Measurements from ENCODE around the gene MRI1.
"Not testable (repeated sequence)": the region's sequence is repeated elsewhere in the genome, so short reads cannot be mapped to it uniquely, and the experiment has no call there.

Gene MRI1

DNA sequence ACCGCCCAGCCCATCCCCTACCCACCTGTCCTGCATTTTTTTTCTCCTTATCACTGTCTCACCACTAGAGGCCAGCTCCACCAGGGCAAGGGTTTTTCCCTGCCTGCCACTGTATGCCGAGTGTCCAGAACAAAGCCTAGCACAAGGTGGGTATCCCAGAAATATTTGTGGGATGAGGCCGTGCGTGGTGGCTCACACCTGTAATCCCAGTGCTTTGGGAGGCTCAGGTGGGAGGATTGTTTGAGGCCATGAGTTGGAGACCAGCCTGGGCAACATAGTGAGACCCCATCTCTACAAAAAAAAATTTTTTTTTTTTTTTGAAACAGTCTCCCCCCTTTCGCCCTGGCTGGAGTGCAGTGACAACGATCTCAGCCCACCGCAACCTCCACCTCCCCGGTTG, 2.9 kb upstream of the MRI1 start:
- DNase-seq (ENCODE audit: low spot score) = no peak

DNA sequence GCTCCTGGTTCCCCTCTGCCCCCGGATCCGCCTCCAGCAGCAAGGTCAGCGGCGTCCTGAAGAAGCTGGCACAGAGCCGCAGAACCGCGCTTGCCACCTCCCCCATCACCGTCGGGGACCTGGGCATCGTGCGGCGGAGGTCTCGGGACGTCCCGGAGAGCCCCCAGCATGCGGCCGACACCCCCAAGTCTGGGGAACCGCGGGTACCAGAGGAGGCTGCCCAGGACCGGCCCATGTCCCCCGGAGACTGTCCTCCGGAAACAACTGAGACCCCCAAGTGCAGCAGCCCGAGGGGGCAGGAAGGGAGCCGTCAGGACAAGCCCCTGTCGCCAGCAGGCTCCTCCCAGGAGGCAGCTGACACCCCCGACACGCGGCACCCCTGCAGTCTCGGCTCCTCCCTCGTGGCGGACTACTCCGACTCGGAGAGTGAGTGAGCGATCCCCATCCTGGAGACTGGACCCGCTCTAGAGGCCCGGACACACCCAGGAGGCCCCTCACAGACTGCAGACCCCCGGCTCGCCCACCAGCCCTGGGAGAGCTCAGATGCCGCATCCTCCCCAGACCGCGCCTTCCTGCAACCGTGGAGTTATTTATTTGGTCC, 1.6 kb upstream of the MRI1 start:
- DNase-seq (ENCODE audit: low spot score) = no peak

DNA sequence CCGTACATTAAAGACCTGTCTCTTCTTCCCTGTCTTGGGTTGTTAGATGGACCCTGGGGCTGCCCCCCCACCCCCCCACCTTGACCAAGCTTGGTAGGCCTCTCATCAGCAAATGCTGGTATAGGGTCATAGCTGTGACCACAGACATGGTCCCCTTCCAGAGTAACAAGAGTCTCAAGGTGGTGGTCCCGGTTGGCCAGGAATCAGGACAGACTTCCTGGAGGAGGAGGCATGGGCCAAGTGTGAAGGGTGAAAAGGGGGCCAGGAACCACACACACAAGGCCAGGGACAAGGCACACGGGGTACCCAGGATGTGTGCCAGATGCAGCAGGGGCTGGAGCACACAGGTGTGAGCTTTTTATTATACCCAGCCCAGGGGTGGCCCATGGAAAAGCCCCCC, 1.1 kb upstream of the MRI1 start:
- no peak for DNase-seq (ENCODE audit: low spot score)

DNA sequence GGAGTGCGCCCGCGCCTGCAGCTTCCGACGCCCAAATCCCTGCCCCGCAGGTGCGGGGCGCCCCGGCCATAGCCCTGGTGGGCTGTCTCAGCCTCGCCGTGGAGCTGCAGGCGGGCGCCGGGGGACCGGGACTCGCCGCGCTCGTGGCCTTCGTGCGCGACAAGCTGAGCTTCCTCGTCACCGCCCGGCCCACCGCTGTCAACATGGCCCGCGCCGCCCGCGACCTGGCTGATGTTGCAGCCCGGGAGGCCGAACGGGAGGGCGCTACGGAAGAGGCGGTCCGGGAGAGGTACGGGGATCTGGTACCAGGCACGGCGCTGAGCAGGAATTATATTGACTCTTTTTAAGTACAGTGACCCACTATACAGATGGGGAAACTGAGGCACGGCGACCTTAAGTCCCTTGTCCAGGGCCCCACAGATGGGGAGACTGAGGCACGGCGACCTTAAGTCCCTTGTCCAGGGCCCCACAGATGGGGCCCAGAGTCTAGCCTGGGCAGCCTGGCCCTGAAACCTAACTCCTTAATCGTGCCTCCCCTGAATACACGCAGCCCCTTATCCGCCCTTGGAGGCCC, 586 bp downstream of the MRI1 start:
- DNase-seq (ENCODE audit: low spot score) = no peak

DNA sequence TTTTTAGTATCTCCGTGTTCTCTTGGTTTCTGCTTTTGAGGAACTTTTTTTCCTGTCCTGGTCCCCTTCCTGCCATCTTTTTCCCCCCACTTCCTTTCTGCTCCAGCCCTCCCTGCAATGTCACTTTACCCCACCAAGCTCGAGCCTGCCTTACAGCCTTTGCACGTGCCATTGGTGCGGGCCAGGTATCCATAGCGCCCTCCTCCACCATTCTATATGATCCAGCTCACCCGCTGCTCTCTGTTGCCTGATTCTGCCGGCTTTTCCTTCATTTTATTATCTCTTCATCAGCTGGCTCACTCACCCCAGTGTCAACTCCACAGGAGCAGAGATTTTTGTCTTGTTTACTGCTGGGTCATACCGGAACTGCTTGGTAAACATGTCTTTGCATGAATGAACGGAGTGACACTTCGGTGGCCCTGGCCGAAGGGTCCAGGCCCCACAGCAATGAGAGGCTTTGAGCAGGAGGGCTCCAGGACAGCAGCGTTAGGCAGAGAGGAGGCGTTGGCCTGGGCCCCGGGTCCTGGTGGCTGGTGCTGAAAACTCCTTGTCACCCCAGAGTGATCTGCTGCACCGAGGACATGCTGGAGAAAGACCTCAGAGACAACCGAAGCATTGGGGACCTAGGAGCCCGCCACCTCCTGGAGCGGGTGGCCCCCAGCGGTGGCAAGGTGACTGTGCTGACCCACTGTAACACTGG, 1.2 kb downstream of the MRI1 start:
- DNase-seq (ENCODE audit: low spot score) = no peak

DNA sequence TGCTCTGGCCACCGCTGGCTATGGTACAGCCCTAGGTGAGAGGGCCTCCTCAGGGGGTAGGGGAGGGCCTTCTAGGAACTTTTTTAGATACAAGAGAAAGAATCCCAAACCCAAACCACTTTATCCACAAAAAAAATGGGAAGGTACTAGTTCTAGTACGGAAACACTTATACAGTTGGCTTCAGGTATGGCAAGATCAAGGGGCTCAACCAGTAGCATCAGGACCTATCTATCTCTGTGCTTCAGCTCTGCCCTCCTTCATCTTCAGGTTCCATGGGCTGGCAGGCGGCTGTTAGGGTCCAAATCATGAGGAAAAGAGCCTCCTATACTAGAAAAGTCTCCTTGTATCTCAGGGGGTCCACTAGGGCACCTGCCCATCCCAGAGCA, 1.8 kb downstream of the MRI1 start:
- no peak for DNase-seq (ENCODE audit: low spot score)

DNA sequence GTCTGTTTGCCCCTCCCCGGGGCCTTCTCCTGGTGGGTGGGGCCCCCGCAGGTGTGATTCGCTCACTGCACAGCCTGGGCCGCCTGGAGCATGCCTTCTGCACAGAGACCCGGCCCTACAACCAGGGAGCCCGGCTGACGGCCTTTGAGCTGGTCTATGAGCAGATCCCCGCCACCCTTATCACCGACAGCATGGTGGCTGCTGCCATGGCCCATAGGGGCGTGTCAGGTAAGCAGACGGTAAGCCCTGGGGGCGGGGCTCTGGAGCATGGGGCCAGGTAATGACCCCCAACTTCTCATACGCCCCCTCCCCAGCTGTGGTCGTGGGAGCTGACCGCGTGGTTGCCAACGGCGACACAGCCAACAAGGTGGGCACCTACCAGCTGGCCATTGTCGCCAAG, 4.2 kb downstream of the MRI1 start:
- no peak for DNase-seq (ENCODE audit: low spot score)

DNA sequence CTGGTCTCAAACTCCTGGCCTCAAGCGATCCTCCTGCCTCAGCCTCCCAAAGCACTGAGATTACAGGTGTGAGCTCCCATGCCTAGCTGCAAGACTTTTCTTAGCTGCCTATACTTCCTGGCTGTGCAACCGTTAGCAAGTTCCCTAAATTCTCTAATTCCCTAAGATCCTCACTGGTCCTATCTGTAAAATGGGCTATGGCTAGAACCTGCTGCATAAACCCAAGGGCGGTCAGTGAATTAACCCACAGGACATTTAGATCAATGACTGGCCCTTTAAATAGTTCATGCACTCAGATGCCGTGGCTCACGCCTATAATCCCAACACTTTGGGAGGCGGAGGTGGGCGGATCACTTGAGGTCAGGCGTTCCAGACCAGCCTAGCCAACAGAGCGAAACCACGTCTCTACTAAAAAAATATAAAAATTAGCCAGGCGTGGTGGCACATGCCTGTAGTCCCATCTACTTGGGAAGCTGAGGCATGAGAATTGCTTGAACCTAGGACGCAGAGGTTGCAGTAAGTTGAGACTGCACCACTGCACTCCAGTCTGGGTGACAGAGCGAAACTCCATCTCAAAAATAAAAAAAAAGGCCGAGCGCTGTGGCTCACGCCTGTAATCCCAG, 5.8 kb downstream of the MRI1 start:
- DNase-seq (ENCODE audit: low spot score) = no peak

DNA sequence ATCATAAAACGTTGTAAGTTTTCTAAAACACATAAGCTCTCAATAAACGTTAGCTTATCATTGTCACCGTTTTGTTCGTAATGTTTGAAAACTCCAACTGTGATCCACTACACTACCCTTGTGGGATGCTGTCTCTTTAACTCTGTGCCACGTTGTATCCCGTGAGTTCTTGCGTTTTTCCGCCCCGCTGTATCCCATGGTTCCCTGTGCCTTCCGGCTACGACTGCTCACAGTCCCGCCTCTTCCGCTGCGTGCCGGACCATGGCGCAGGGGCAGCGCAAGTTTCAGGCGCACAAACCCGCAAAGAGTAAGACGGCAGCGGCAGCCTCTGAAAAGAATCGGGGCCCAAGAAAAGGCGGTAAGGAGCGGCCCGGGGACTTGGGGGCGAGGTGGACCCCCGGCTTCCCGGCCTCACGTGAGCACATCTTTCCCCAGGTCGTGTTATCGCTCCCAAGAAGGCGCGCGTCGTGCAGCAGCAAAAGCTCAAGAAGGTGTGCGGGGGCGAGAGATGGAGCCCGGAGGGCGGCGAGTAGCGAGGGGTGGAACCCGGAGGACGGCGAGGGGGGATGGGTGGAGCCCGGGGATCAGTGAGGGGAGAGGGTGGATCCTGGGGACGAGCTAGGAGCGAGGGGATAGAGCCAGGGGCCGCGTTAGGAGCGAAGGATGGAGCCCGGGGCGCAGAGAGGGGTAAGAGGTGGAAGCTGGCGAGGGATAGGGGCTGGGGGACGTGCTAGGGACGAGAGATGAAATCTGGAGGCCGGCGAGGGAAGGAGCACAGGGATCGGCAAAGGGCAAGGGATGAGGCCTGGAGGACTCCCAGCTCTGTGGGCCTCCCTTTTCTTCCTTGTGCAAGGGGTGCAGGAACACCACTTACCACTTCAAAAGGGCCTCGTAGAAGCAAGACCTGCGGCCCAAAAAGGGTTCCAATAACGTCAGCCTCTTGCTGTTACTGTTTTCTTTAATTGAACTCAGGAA, 10.2 kb downstream of the MRI1 start, which contains the start of gene C19orf53:
Gene C19orf53 (plus strand): TSS at position 240 of the 975 bp plus-strand sequence. CDS start 22 bp downstream, at position 262.
- DNase-seq (ENCODE audit: low spot score) = peak; percentile 90

DNA sequence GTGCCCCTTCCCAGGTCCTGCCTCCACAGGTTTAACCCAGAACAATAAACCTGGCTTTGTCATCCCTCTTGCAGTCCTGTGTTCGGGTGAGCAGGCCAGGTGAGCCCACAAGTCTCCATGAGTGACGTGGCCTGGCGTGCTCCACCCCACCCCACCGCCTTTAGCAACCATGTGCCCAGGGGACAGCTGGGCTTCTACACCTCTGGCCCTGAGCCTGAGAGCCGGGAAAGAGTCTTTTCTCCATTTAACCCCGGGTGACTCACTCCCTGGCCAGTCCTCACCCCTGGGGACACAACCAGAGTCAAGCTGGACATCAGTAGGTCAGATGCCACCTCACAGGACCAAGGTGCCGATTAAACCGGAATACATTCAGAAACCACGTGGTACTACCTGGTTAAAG, 14.1 kb downstream of the MRI1 start:
- no peak for DNase-seq (ENCODE audit: low spot score)

DNA sequence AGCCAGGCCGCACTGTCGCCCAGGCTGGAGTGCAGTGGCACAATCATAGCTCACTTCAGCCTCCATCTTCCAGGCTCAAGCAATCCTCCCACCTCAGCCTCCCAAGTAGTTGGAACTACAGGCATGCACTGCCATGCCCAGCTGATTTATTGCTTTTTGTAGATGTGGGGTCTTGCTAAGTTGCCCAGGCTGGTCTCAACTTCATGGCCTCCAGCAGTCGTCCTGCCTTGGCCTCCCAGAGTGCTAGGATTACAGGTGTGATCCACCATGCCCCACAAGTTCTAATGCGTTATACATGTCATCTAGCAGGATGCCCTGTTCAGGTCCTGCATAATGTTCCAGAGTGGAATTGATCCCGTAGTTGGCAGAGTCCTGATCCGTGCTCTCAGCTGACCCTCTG, 14.5 kb downstream of the MRI1 start:
- no peak for DNase-seq (ENCODE audit: low spot score)

DNA sequence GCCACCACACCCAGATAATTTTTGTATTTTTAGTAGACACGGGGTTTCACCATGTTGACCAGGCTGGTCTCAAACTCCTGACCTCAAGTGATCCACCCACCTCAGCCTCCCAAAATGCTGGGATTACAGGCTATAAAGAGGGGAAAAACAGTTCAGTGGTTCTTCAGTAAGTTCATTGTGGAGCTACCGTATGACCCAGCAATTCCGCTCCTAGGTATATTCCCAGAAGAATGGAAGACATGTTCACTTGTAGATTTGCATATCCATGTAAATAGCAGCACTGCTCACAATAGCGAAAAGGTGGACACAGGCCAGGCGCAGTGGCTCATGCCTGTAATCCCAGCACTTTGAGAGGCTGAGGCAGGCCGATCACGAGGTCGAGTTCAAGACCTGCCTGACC, 15.5 kb downstream of the MRI1 start:
- not testable (repeated sequence) for DNase-seq (ENCODE audit: low spot score)

DNA sequence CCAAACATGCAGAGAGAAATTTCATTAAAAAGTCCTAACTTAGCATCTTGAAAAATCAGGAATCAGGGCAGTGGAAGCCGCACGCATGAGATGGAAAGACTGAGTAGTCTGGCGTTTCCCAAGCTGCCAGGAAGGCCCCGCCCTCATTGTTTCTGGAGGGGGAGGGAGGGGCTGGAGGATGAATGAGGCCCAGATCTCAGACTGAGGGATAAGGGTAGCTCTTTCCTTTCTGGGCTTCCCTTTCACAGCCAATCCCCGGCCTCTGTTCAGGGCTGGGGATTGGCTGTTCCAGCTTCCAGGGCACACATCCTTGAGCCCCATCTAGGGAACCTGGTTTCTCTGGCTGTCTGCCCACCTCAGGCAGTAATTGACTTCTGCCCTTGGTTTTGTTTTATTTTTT, 17.2 kb downstream of the MRI1 start:
- DNase-seq (ENCODE audit: low spot score) = no peak

DNA sequence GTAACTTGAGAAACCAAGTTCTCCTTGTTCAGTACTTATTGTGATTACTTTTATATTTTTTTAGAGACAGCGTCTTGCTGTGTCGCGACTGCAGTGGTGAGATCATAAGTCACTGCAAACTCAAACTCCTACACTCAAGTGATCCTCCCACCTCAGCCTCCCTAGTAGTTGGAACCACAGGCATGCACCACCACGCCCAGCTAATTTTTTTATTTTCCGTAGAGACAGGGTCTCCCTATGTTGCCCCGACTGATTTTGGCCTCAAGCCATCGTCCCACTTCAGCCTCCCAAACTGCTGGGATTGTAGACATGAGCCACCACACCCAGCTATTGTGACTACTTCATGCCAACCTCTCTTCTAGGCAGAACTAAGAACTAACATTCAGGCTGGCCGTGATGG, 18.2 kb downstream of the MRI1 start:
- DNase-seq (ENCODE audit: low spot score) = no peak

DNA sequence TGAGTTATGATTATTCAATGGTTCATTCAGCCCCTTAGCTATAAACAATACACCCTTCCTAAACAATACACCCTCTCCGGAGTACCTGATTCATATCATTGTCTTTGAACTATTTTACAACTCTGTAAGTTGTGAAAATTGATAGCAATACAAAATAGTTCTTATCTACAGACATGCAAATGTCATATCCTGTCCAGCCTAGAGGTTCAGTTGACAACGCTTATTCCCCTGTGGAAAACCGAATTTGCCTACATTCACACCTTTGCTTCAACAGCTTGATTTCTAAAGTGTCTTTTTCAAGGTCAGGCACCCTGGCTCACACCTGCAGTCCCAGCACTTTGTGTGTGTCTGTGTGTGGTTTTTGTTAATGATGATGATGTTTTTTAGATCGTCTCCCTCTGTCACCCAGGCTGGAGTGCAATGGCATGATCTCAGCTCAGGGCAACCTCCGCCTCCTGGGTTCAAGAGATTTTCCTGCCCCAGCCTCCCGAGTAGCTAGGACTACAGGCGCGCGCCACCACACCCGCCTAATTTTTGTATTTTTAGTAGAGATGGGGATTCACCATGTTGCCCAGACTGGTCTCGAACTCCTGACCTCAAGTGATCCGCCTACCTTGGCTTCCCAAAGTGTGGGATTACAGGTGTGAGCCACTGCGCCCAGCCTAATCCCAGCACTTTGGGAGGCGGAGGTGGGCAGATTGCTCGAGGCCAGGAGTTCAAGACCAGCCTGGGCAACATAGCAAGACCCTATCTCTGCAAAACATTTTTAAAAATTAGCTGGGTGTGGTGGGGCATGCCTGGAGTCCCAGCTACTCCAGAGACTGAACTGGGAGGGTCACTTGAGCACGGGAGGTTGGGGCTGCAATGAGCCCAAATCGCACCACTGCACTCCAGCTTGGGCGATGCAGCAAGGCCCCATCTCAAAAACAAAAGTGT, 19.5 kb downstream of the MRI1 start:
- no peak for DNase-seq (ENCODE audit: low spot score)

DNA sequence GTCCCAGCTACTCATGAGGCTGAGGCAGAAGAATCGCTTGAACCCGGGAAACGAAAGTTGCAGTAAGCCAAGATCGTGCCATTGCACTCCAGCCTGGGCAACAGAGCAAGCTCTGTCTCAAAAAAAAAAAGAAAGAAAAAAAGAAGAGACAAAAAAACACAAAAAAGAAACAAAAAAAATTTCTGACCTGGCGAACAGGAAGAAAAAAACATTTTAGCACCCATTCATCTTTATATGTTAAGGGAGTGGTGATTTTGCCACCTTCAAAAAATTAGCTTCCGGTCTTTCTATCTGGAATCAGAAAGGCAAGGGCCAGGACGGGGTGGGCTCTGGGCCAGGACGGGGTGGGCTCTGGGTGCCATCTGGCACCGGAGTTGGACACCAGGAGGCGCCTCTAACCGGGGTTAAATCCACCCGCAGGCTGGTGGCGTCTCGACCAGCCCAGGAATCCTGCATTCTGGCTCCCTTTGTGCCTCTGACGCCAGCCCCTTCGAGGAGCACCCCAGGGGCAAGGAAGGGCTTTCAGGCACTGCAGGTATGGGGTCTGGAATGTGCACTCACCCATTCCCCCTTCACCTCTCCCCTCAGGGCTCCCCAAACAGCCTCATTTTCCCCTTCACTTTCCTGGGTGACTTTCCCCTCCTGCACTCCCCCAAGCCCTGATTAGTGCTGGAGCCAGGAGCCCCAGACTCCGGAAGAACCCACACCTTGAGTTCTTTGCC, 20.6 kb downstream of the MRI1 start:
- peak; percentile 72 for DNase-seq (ENCODE audit: low spot score)

DNA sequence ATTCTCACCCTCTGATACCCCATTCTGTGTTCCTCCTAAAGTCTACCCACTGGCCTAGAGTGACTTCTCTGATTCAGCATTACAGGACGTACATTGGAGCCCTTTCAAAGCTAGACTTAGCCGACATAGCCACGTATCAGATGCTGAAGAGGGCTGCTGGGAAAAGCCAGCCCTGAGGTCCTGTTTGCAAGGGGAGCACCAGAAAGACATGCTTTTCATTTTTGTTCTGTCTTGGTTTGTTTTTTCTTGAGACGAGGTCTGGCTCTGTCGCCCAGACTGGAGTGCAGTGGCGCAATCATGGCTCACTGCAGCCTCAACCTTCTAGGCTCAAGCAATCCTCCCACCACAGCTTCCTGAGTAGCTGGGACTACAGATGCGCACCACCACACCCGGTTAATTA, 24.7 kb downstream of the MRI1 start:
- DNase-seq (ENCODE audit: low spot score) = peak; percentile 54

DNA sequence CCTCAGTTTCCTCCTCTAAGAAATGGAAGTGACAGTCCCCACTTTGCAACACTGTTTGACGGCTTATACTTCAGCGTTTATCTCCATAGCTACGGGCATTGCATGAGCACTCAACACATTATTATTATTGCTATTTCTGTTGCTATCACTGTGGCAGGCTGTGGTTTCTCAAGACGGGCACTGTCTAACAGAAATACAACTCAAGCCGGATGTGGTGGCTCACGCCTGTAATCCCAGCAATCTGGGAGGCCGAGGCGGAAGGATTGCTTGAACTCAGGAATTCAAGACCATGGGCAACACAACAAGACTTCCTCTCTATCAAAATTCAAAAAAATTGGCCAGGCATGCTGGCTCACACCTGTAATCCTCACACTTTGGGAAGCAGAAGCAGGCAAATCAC, 26.0 kb downstream of the MRI1 start:
- peak; percentile 72 for DNase-seq (ENCODE audit: low spot score)

DNA sequence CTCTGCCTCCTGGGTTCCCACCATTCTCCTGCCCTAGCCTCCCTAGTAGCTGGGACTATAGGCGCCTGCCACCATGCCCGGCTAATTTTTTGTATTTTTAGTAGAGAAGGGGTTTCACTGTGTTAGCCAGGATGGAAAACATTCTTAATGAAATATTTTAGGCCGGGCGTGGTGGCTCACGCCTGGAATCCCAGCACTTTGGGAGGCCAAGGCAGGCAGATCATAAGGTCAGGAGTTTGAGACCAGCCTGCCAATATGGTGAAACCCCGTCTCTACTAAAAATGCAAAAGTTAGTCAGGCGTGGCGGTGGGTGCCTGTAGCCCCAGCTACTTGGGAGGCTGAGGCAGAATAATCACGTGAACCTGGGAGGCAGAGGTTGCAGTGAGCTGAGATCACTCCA, 29.0 kb downstream of the MRI1 start:
- not testable (repeated sequence) for DNase-seq (ENCODE audit: low spot score)

DNA sequence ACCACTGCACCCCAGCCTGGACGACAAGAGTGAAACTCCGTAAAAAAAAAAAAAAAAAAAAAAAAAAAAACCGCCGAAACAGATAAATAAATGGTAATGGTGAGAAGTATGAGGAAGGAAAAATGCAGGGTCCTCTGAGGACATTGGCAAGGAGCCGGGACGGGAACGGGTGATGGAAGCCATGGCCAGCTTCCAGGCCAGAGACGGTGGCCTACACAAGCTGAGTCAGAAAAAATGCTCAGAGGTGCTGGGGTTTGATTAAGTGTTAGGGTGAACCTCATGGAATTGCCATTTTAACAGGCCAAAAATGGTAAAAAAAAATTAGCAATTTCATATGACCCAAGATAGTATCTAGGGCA, 30.1 kb downstream of the MRI1 start:
- DNase-seq (ENCODE audit: low spot score) = no peak
